ENCODE measurements around the gene OR6M1.

GRCh38 chr11:123760894-123761293, 45.3 kb downstream of the OR6M1 start:
- TF ChIP-seq CTCF (IDR thresholded peaks at IDR 0.05) (no peak), POLR2AphosphoS5 (IDR thresholded peaks at IDR 0.05; ENCODE audit: low read depth, low read length) (no peak), SIN3A (IDR thresholded peaks at IDR 0.05; ENCODE audit: borderline replicate concordance, insufficient read depth, low read depth, low read length) (no peak)
